ENCODE data around the gene EGFR.

EGFR gene

GRCh38 chr7:55053651-55054571 lies 35.1 kb downstream of the EGFR start:
- TF ChIP-seq SNAI2 (CRISPR knock-in tag; IDR thresholded peaks at IDR 0.05) (no peak), TCF4 (CRISPR knock-in tag; IDR thresholded peaks at IDR 0.05; ENCODE audit: borderline replicate concordance) (no peak), ISL1 (CRISPR knock-in tag; IDR thresholded peaks at IDR 0.05) (no peak), PPARA (CRISPR knock-in tag; IDR thresholded peaks at IDR 0.05; ENCODE audit: borderline replicate concordance) (no peak), BACH2 (CRISPR knock-in tag; IDR thresholded peaks at IDR 0.05; ENCODE audit: borderline replicate concordance) (no peak), TOX (CRISPR knock-in tag; IDR thresholded peaks at IDR 0.05; ENCODE audit: borderline replicate concordance) (no peak), ARNTL (CRISPR knock-in tag; IDR thresholded peaks at IDR 0.05; ENCODE audit: borderline replicate concordance, low read depth) (no peak), ZNF70 (CRISPR knock-in tag; IDR thresholded peaks at IDR 0.05) (no peak), GLIS3 (CRISPR knock-in tag; IDR thresholded peaks at IDR 0.05) (no peak), POU6F1 (CRISPR knock-in tag; IDR thresholded peaks at IDR 0.05; ENCODE audit: borderline replicate concordance, low read depth) (no peak), ZFP30 (CRISPR knock-in tag; IDR thresholded peaks at IDR 0.05) (no peak), CSDC2 (CRISPR knock-in tag; IDR thresholded peaks at IDR 0.05) (no peak), CSRNP3 (CRISPR knock-in tag; IDR thresholded peaks at IDR 0.05) (no peak), ESRRG (CRISPR knock-in tag; IDR thresholded peaks at IDR 0.05) (no peak), ZNF8 (CRISPR knock-in tag; IDR thresholded peaks at IDR 0.05) (no peak)
- TF ChIP-seq, protein P1, sequence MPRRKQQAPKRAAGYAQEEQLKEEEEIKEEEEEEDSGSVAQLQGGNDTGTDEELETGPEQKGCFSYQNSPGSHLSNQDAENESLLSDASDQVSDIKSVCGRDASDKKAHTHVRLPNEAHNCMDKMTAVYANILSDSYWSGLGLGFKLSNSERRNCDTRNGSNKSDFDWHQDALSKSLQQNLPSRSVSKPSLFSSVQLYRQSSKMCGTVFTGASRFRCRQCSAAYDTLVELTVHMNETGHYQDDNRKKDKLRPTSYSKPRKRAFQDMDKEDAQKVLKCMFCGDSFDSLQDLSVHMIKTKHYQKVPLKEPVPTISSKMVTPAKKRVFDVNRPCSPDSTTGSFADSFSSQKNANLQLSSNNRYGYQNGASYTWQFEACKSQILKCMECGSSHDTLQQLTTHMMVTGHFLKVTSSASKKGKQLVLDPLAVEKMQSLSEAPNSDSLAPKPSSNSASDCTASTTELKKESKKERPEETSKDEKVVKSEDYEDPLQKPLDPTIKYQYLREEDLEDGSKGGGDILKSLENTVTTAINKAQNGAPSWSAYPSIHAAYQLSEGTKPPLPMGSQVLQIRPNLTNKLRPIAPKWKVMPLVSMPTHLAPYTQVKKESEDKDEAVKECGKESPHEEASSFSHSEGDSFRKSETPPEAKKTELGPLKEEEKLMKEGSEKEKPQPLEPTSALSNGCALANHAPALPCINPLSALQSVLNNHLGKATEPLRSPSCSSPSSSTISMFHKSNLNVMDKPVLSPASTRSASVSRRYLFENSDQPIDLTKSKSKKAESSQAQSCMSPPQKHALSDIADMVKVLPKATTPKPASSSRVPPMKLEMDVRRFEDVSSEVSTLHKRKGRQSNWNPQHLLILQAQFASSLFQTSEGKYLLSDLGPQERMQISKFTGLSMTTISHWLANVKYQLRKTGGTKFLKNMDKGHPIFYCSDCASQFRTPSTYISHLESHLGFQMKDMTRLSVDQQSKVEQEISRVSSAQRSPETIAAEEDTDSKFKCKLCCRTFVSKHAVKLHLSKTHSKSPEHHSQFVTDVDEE (CRISPR knock-in tag; IDR thresholded peaks at IDR 0.05) = no peak
- ATAC-seq = no peak; the same call in 1 of the 3 replicates

DNA sequence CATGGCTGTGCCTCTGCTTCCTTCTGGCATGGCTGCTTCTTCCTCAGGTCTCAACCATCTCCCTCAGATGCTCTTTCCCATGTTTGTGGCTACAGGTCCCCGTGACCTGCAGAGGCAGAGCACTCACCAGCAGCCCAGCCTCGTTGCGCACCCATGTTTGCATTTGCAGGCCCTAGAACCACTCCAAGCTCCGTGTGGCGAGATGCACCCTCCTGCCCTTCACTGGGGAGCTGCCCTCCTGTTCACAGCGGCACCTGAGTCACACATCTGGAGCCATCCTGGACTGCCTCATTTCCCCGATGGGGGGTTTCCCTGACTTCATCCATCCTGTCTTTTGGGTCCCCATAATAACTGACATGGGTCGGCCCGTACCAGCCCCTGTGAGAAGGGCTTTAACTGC lies 35.9 kb downstream of the EGFR start:
- no peak for ATAC-seq
- no peak for TF ChIP-seq ZFP30 (CRISPR knock-in tag; IDR thresholded peaks at IDR 0.05)
- no peak for TF ChIP-seq TOX (CRISPR knock-in tag; IDR thresholded peaks at IDR 0.05; ENCODE audit: borderline replicate concordance)
- no peak for TF ChIP-seq CSRNP3 (CRISPR knock-in tag; IDR thresholded peaks at IDR 0.05)
- TF ChIP-seq GLIS3 (CRISPR knock-in tag; IDR thresholded peaks at IDR 0.05) = no peak
- no peak for TF ChIP-seq PATZ1 (CRISPR knock-in tag; IDR thresholded peaks at IDR 0.05; ENCODE audit: borderline replicate concordance)
- no peak for TF ChIP-seq ISL1 (CRISPR knock-in tag; IDR thresholded peaks at IDR 0.05)
- TF ChIP-seq OSR1 (CRISPR knock-in tag; IDR thresholded peaks at IDR 0.05) = no peak
- no peak for TF ChIP-seq TCF4 (CRISPR knock-in tag; IDR thresholded peaks at IDR 0.05; ENCODE audit: borderline replicate concordance)
- TF ChIP-seq BACH2 (CRISPR knock-in tag; IDR thresholded peaks at IDR 0.05; ENCODE audit: borderline replicate concordance) = no peak
- no peak for TF ChIP-seq ZC3H10 (CRISPR knock-in tag; IDR thresholded peaks at IDR 0.05)
- TF ChIP-seq SNAI2 (CRISPR knock-in tag; IDR thresholded peaks at IDR 0.05) = no peak
- TF ChIP-seq ZNF565 (CRISPR knock-in tag; conservative IDR thresholded peaks at IDR 0.05; ENCODE audit: low read depth) = no peak
- no peak for TF ChIP-seq CSDC2 (CRISPR knock-in tag; IDR thresholded peaks at IDR 0.05)
- TF ChIP-seq ZNF70 (CRISPR knock-in tag; IDR thresholded peaks at IDR 0.05) = no peak
- no peak for TF ChIP-seq POU6F1 (CRISPR knock-in tag; IDR thresholded peaks at IDR 0.05; ENCODE audit: borderline replicate concordance, low read depth)
- TF ChIP-seq, protein P1 (CRISPR knock-in tag; IDR thresholded peaks at IDR 0.05) = no peak
- TF ChIP-seq, protein P2, sequence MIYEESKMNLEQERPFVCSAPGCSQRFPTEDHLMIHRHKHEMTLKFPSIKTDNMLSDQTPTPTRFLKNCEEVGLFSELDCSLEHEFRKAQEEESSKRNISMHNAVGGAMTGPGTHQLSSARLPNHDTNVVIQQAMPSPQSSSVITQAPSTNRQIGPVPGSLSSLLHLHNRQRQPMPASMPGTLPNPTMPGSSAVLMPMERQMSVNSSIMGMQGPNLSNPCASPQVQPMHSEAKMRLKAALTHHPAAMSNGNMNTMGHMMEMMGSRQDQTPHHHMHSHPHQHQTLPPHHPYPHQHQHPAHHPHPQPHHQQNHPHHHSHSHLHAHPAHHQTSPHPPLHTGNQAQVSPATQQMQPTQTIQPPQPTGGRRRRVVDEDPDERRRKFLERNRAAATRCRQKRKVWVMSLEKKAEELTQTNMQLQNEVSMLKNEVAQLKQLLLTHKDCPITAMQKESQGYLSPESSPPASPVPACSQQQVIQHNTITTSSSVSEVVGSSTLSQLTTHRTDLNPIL (CRISPR knock-in tag; IDR thresholded peaks at IDR 0.05; ENCODE audit: low read depth) = no peak
- no peak for TF ChIP-seq ESRRG (CRISPR knock-in tag; IDR thresholded peaks at IDR 0.05)

All from SK-N-SH treated with all-trans-retinoic acid at 6 μM for 48 hours (cell line).